HG03064 (cell line): ENCODE measurements around the gene PCDHGA1.

Experiments used
- ATAC-seq: cut with Tn5 transposase; IDR thresholded peaks from one replicate; pipeline ENCODE4 v1.9.1; 2021; ENCODE audit warnings: low read depth; ENCODE audit not compliant: unreplicated experiment

PCDHGA1 gene

DNA sequence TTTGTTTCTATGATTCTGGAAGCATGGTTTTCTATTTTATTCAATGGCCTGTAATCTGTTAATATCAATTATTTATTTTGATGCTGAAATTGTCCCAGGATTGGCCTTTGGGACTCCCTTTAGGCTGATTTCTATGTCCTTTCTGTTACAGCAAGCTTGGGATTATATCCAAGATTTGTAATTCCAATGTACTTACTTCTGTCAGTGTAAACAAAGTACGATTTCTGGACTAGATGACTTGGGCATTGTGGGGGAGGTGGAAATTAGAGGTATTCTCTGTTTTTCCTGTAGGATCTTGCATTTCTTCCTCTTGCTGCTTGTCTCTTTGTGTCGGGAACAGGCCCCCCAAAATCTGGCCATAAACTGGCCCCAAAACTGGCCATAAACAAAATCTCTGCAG, 103.7 kb downstream of the PCDHGA1 start:
- no peak for ATAC-seq

DNA sequence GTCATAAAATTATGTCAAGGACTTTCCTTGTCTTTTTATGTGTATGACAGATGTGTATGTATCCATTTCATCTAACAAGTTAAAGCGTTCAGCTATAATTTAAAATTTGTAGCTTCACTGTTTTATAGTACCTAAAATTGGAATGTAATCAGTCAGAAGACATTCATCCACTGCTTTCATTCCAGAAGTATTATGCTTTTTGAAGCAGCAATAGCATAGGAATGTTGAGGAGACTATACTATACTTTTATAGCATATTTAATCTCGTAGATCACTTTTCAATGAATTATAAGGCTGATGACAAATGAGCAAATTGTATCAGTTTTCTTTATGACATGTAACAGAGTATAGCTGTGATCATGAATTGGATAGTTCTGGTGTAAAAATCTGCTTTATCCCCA, 106.9 kb downstream of the PCDHGA1 start:
- ATAC-seq = no peak

DNA sequence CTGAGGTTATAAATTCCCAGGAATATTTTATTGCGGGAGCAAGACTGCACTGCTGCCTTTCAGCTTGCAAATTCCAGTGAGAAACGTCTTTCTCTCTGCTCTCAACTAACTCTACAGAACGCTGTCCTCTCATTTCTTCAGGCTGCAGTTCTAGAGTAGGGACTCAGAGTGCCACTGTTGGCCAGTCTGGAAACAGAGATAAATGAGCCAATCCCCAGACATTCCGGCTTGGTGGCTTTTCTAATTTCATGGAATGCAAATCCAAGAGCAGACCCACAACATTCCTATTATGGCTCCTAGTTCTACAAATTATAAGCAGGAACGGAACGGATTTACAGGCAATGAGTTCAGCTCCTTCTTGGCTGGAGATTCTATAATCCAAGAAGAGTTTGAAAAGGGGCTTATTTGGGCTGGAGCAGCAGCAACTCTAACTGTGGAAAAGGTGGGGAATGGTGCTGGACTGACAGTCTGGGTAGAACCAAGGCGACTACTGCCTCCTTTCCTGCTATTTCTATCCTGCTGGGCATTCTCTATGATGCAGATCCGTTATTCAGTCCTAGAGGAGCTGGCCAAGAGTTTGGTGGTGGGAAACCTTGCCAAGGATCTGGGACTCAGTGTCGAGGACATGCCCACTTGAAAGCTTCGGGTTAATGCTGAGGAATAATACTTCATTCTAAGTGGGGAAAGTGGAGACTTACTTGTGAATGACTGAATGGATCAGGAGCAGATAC, 109.3 kb downstream of the PCDHGA1 start:
- ATAC-seq = no peak

DNA sequence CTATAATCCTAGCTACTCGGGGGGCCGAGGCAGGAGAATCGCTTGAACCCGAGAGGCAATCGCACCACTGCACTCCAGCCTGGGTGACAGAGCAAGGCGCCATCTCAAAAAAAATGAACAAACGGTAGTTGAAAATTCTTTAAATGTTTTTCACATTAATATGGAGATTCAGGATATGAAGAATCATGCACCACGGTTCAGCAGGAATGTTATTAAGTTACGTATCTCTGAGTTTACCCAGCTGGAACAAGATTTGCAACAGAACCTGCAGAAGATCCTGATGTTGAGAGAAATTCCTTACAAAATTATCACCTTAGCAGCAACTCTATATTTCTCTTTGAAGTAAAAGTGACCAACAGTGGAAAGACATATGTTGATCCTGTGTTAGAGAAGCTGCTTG, 110.0 kb downstream of the PCDHGA1 start:
- no peak for ATAC-seq

DNA sequence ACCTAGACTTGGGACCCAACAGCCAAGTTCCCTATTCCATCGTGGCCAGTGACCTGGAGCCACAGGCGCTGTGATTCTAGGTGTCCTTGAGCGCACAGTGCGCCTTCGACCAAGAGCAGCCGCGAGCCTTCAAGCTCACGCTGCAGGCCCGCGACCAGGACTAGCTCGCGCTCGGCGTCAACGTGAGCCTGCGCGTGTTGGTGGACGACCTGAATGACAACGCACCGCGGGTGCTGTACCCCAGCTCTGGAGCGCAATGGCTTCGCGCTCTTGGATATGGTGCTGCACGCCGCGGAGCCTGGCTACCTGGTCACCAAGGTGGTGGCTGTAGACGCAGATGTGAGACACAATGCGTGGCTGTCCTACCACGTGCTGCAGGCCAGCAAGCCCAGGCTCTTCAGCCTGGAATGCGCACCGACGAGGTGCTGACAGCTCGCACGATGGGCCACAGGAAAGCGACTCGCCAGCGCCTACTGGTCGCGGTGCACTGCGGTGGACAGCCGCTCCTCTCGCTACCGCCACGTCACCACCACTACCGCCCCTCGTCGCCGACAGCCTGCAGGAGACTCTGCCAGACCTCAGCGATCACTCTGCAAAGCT, 111.4 kb downstream of the PCDHGA1 start:
- ATAC-seq = no peak

DNA sequence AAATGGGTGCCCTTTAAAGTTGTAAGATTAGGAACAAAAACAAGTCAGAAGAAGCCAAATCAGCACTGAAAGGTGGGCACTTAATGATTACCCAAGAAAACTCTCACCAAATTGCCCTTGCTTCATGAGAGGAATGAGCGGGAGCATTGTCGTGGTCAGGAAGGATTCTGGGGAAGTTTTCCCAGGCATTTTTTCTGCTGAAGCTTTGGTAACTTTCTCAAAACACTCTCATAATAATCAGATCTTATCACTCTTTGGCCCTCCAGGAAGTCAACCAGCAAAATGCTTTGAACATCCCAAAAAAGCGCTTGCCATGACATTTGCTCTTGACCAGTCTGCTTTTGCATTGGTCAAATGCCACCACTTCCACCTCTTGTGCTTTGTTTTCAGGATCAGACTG, 135.0 kb downstream of the PCDHGA1 start:
- no peak for ATAC-seq

DNA sequence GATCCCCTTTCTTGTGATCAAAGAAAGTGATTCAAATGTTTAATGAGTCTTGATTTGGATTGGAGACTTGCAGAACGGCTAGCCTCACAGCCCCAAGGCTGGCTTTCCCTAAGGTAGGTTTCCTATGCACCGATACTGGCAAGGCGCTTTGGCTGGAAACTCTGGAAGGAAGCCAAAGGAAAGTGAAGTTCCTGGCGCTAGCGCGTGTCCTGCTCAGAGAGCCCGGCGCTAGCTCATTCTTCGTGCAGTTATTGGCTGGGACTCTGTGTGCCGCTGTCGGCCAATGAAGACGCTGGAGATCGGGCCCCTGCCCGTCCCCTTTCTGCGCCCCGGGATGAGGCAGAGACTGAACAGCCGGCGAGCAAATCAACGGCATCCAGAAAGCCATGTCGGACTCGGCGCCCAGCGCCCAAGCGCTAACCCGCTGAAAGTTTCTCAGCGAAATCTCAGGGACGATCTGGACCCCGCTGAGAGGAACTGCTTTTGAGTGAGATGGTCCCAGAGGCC, 145.4 kb downstream of the PCDHGA1 start, which contains the start of gene PCDHGC3:
PCDHGC3 (plus strand) TSS at position 342 of the 507 bp plus-strand sequence; CDS start at position 493, 151 bp downstream.
- peak; percentile 91 for ATAC-seq

DNA sequence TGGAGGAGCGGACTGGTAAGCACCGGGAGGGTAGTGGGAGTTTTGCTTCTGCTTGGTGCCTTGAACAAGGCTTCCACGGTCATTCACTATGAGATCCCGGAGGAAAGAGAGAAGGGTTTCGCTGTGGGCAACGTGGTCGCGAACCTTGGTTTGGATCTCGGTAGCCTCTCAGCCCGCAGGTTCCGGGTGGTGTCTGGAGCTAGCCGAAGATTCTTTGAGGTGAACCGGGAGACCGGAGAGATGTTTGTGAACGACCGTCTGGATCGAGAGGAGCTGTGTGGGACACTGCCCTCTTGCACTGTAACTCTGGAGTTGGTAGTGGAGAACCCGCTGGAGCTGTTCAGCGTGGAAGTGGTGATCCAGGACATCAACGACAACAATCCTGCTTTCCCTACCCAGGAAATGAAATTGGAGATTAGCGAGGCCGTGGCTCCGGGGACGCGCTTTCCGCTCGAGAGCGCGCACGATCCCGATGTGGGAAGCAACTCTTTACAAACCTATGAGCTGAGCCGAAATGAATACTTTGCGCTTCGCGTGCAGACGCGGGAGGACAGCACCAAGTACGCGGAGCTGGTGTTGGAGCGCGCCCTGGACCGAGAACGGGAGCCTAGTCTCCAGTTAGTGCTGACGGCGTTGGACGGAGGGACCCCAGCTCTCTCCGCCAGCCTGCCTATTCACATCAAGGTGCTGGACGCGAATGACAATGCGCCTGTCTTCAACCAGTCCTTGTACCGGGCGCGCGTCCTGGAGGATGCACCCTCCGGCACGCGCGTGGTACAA, 146.0 kb downstream of the PCDHGA1 start:
- peak; percentile 21 for ATAC-seq

DNA sequence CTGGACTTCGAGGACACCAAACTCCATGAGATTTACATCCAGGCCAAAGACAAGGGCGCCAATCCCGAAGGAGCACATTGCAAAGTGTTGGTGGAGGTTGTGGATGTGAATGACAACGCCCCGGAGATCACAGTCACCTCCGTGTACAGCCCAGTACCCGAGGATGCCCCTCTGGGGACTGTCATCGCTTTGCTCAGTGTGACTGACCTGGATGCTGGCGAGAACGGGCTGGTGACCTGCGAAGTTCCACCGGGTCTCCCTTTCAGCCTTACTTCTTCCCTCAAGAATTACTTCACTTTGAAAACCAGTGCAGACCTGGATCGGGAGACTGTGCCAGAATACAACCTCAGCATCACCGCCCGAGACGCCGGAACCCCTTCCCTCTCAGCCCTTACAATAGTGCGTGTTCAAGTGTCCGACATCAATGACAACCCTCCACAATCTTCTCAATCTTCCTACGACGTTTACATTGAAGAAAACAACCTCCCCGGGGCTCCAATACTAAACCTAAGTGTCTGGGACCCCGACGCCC, 146.8 kb downstream of the PCDHGA1 start:
- ATAC-seq = no peak

DNA sequence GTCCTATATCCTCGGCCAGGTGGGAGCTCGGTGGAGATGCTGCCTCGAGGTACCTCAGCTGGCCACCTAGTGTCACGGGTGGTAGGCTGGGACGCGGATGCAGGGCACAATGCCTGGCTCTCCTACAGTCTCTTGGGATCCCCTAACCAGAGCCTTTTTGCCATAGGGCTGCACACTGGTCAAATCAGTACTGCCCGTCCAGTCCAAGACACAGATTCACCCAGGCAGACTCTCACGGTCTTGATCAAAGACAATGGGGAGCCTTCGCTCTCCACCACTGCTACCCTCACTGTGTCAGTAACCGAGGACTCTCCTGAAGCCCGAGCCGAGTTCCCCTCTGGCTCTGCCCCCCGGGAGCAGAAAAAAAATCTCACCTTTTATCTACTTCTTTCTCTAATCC, 147.5 kb downstream of the PCDHGA1 start:
- ATAC-seq = no peak

DNA sequence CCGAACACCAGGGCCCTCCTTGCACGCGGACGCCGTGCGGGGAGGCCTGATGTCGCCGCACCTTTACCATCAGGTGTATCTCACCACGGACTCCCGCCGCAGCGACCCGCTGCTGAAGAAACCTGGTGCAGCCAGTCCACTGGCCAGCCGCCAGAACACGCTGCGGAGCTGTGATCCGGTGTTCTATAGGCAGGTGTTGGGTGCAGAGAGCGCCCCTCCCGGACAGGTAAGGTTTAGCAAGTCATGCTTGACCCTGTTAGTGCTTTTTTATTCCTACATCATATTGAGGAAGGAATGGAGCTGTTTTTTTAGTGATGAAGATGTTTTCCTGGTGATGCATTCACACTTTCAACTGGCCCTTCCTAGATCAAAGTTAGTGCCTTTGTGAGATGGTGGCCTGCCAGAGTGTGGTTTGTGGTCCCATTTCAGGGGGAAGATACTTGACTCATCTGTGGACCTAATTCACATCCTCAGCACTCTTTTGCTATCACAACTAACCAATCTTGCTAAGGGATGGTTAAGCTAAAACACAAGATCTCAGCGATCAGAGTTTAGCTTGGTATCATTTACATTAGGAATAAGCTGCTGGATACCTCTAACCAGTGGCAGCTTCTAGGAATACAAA, 148.1 kb downstream of the PCDHGA1 start:
- no peak for ATAC-seq

DNA sequence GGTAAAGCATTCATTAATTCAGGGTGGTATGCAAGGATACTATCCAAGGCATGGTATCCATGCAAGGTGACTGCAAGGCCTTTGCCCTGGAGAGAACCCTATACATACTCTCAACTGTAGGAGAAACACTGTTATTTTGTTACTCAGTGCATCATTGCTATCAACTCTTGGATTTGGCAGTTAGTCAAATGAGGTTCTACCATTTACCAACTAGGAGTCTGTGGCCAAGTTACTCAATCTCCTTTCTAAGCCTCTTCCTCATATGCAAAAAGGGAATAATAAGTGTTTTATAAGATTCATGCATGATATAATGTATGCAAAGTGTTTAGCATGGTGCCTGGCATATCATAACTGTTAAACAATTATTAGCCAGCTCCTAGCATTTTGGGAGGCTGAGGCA, 149.5 kb downstream of the PCDHGA1 start:
- ATAC-seq = no peak

DNA sequence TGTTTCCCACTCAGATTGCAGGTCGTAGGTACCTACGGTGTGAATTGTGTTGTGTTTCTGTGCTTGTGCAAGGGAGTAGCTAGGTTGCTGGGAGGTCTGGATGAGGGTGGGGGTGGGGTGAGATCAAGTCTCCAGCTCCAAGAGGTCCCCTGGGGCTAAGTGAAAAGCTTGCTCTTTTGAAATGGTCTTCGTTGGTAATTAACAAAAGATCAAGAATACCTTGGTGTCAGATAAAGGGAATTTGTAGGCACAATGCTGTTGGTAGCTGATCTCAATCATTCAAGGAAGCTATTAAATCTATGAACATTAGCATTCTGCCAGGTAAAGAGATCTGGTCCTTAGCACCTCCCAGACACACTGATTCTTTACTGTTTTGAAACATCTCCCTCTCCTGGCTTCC, 153.6 kb downstream of the PCDHGA1 start:
- no peak for ATAC-seq

DNA sequence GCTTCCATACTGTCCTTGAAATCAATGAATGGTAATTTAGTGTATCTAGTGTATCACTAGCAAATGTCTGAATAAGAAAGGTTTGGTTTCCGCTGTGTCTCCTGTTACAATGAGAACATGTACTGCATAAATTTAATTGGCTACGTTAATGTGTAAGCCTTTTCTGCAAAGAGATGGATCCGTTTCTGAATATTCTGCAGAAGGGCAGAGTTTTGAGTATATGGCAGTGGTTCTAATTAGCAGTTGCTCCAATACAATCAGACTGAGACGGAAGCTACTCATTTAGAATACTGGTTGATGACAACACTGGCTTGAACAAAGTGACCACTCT, 154.0 kb downstream of the PCDHGA1 start:
- ATAC-seq = no peak

DNA sequence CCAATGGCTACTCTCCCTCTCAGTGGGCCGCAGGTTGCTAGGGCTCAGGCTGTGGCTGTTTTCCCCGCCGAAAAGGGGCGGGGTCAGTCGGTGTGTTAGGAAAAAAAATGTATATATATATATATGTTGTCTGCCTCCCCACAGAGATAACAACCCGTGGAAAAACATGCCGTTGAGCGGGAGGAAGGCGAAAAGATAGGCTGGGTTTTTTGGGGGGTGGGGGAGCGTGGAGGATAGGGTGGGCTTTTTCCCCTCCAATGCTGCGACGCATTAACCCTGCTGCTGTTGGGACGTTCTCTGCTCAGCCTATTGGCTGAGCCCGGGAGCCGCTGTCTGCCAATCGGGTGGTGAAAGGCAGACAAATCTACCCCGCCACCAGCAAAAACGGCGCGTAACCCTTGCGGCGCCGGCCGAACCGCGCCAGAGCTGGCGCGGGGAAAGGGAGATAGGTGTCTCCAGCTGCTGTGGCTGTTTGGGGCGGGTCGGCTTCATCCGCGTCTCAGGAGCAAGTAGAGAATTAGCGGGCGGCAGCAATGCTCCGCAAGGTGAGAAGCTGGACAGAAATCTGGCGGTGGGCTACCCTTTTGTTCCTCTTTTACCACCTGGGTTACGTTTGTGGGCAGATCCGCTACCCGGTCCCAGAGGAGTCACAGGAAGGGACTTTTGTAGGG, 154.5 kb downstream of the PCDHGA1 start, which contains the start of gene PCDHGC4:
PCDHGC4 (plus strand) TSS at position 390 of the 671 bp plus-strand sequence; CDS start at position 534, 144 bp downstream.
- no peak for ATAC-seq

DNA sequence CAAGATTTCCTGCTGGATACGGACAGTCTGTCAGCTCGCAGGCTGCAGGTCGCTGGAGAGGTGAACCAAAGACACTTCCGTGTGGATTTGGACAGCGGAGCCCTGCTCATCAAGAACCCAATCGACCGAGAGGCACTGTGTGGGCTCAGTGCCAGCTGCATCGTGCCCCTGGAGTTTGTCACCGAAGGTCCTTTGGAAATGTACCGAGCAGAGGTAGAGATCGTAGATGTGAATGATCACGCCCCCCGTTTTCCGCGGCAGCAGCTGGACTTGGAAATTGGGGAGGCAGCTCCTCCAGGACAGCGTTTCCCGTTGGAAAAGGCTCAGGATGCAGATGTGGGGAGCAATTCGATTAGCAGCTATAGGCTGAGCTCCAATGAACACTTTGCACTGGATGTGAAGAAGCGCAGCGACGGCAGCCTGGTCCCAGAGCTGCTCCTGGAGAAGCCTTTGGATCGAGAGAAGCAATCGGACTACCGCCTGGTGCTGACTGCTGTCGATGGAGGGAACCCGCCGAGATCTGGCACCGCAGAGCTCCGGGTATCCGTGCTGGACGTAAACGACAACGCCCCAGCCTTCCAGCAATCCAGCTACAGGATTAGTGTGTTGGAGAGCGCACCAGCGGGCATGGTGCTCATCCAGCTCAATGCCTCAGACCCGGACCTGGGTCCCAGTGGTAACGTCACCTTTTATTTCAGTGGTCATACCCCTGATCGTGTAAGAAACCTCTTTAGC, 155.2 kb downstream of the PCDHGA1 start:
- no peak for ATAC-seq

DNA sequence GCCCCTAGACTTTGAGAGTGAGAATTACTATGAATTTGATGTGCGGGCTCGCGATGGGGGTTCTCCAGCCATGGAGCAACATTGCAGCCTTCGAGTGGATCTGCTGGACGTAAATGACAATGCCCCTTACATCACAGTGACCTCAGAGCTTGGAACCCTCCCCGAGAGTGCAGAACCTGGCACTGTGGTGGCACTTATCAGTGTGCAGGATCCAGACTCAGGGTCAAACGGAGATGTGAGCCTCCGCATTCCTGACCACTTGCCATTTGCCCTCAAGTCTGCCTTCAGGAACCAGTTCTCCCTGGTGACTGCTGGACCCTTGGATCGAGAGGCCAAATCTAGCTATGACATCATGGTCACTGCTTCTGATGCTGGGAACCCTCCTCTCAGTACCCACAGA, 155.8 kb downstream of the PCDHGA1 start:
- ATAC-seq = no peak

DNA sequence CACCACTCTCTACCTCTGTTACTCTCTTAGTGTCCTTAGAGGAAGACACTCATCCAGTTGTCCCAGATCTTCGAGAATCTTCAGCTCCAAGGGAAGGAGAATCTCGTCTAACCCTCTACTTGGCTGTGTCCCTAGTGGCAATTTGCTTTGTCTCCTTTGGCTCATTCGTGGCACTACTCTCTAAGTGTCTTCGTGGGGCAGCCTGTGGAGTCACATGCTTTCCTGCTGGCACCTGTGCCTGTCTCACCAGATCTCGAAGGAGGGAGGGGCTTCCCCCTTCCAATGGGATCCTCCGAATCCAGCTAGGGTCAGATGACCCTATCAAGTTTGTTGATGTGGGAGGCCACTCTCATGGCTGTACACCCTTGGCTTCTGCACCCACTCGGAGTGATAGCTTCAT, 156.8 kb downstream of the PCDHGA1 start:
- no peak for ATAC-seq
